ENCODE results near the gene TMEM45A.
"Not testable (repeated sequence)": the region's sequence is repeated elsewhere in the genome, so short reads cannot be mapped to it uniquely, and the experiment has no call there.

The TMEM45A gene

GRCh38 chr3:100535610-100535943, 43.2 kb downstream of the TMEM45A start:
- DNase-seq = no peak

DNA sequence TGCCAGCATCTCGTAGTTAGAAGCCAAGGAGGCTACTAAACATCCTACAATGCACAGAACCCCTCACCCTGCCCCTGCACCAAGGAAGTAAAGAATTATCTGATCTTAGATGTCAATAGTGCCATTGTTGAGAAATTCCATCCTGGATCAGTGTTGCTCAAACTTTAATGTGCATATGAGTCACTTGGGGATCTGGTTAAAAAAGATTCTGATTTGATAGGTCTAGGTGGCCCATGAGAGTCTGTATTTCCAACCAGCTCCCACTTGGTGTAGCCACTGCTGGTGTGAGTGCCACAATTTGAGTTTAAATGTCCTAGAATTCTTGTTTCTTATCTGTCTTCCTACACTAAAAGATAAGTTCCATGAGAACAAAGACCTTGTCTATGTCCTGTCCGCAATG, 43.7 kb downstream of the TMEM45A start:
- no peak for DNase-seq

- no peak for DNase-seq
Measured at GRCh38 chr3:100537646-100538338, 45.4 kb downstream of the TMEM45A start.

DNA sequence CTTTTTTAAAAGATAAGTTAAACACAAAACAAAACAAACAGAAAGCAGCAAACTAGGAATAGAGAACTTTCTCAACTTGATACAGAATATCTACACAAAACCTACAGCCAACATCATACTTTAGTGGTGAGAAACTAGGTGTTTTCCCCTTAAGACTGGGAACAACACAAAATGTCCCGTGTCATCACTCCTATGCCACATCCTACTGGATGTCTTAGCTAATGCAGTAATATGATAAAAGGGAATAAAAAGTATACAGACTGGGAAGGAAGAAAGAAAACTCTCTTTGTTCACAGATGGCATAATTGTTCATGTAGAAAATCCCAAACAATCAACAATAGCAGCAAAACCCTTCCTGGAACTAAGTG, 45.9 kb downstream of the TMEM45A start:
- no peak for DNase-seq

DNA sequence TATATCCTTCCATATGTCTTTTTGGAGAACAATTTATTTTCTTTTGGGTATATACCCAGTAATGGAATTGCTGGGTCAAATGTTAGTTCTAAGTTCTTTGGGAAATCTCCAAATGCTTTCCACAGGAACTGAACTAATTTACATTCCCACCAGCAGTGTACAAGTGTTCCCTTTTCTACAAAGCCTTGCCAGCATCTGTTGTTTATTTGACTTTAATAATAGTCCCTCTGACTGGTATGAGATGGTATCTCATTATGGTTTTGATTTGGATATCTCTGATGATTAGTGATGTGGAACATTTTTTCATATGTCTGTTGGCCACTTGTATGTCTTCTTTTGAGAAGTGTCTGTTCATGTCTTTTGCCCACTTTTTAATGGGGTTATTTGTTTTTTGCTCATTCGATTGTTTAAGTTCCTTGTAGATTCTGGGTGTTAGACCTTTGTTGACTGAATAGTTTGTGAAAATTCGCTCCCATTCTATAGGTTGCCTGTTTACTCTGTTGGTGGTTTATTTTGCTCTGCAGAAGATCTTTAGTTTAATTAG, 48.4 kb downstream of the TMEM45A start:
- DNase-seq = no peak

DNA sequence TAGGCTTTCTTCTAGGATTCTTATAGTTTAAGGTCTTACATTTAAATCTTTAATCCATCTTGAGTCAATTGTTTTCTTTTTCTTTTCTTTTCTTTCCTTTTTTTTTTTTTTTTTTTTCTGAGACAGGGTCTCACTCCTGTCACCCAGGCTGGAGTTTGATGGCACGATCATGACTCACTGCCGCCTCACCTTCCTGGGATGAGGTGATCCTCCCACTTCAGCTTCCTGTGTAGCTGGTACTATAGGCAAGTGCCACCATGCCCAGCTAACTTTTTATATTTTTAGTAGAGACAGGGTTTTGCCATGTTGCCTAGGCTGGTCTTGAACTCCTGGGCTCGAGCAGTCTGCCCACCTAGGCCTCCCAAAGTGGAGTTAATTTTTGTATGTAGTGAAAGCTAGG, 49.0 kb downstream of the TMEM45A start:
- DNase-seq = not testable (repeated sequence)

- DNase-seq = peak in 3 of 4 experiments; percentile 34 to 51 (median 51)
Measured at GRCh38 chr3:100545371-100545770, 53.0 kb downstream of the TMEM45A start.

- DNase-seq = no peak
Measured at GRCh38 chr3:100546020-100546744, 53.8 kb downstream of the TMEM45A start.

GRCh38 chr3:100548053-100548452, 55.6 kb downstream of the TMEM45A start:
- DNase-seq = peak in 3 of 4 experiments; percentile 13 to 48 (median 28)

GRCh38 chr3:100553618-100554372, 61.4 kb downstream of the TMEM45A start:
- no peak for DNase-seq

GRCh38 chr3:100554373-100554676, 61.9 kb downstream of the TMEM45A start:
- DNase-seq = no peak

DNA sequence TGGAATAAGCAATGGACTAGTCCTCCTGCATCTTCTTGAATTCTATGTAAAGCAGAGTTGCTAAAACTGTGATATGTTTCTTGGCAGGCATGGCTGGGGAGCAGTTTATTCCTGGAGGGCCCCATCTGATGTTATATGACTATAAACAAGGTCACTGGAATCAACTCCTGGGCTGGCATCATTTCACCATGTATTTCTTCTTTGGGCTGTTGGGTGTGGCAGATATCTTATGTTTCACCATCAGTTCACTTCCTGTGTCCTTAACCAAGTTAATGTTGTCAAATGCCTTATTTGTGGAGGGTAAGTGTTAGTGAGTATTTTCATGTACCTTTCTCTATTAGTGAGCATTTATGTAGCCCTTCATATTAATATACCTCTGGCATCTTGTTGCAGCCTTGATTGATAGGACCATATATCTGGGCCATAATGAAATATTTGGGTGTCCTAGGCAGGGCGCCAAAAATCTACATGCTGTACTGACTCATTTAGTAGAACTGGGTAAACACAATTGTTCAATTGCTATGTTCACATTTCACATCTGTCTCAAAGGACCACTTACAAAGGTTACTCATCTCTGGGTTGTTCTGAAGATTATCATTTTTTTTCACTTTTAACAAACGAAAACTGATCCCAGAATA, 64.4 kb downstream of the TMEM45A start:
- DNase-seq = peak in 1 of 4 experiments; percentile 3

- no peak for DNase-seq
Measured at GRCh38 chr3:100558233-100558632, 65.8 kb downstream of the TMEM45A start.

DNA sequence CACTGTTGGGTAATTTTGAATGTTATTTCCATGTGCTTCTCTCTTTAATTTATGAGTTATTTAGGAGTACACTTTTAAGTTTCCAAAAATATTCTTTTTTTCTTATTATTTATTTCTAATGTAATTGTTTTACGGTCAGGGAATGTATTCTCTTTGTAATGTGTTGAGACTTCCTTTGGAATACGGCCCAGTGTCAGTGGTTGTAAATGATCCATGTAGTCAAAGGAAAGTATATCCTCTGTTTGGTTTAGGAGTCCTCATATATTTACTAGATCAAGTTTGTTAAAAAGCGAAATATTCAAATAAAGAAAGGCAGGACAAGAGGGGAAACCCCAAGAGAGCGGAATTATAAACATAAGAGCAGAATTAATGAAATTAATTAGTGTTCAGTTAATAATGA, 68.0 kb downstream of the TMEM45A start:
- DNase-seq = no peak

DNA sequence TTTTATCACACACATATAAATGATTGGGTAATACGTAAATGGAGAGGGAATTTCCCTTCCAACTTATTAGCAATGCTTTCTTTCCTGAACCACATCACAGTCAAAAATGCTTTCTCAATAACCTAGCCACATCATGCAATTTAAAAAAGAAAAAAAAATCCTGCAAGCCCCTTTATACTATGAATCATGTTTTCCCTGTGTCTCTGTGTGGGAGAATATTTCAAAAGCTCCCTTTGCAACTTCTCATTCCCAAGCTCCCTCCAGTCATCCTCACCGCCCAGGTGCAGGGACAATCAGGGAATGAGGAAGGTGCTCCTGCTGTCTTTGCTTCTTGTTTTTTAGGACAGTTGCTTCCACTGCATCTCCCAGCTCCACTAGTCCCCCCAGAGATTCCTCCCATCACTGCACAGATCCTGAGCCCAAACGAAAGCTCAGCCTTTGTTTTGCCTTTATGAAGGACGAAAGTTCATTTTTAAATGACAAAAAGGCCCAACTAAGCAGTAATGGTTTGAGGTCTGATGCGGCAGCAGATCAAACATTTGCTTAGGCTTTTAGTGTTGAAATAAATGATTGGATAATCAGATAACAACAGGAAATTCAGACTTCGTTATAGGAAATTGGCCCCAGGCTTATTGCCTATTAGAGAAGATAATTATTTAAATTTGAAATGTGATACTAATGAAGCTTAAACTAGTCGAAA, 69.2 kb downstream of the TMEM45A start:
- peak in 3 of 4 experiments; percentile 45 to 73 (median 46) for DNase-seq

- no peak for DNase-seq
Measured at GRCh38 chr3:100562224-100562857, 69.9 kb downstream of the TMEM45A start.

DNA sequence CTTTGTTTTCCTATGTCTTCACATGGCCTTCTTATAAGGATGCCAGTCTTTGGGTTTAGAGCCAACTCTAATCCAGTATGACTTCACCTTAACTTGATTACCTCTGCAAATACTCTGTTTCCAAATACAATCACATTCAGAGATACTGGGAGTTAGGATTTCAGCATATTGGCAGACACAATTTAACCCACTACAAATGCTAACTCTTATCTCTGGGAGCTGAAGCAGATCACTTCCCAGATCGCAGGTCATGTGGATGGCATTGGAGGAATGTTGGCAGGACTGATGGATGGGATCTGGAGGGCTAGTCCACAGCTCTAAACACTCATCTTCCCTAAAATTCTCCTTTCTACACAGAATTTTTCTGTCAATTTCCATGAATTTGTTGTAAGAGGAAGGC, 70.8 kb downstream of the TMEM45A start:
- no peak for DNase-seq

- DNase-seq = peak in 3 of 4 experiments; percentile 3 to 17 (median 7)
Measured at GRCh38 chr3:100563652-100564211, 71.3 kb downstream of the TMEM45A start.

DNA sequence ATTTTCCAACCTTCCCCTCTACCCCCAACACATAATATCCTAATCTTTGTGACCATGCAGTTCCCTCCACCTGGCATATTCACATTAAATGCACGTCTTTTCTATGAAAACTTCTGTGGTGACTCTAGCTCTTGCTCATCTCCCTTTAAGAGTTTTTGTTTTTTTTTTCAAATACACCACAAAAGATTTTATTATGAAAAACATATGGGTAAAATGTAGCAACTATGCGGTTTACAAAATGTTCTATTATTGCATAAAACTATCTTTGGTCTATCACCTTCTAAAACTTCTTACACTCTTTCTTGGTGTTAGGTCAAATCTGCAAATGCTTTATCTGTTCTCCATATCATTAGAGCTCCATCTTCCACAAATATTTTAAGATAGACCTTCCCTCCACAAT, 78.4 kb downstream of the TMEM45A start:
- DNase-seq = no peak

GRCh38 chr3:100574536-100574935, 82.1 kb downstream of the TMEM45A start:
- no peak for DNase-seq

GRCh38 chr3:100575704-100576103, 83.3 kb downstream of the TMEM45A start:
- no peak for DNase-seq
